ENCODE measurements around the gene GLIPR2. TPM values are rescaled to one million over a fixed set of nuclear protein-coding genes. Genes with fewer than 3 reads are reported as not detected.

Gene GLIPR2
- total RNA-seq, 2 donors from 2014 or later: 38.6 to 54.2 TPM

- Histone ChIP-seq H3K9ac (ENCODE audit: extremely low read depth, low read length, poor library complexity, severe bottlenecking) (no peak overlapping the region), H3K4me3 (ENCODE audit: low read length) (no peak overlapping the region), H3K9me3 (ENCODE audit: control insufficient read depth, low read length) (peaks cover 32% of the 10 kb centered on the region), H3K27ac (ENCODE audit: low read depth, low read length) (no peak overlapping the region), H3K27me3 (ENCODE audit: control insufficient read depth, insufficient read depth, low read length, poor library complexity, severe bottlenecking) (no peaks in the 10 kb centered on the region), H3K4me1 (ENCODE audit: control insufficient read depth, insufficient read depth, low read length) (no peaks in the 10 kb centered on the region), H3K36me3 (ENCODE audit: control insufficient read depth, insufficient read depth, low read length) (peaks cover 74% of the 10 kb centered on the region)
- Mint-ChIP-seq H3K36me3 (ENCODE audit: low read depth) (peaks cover 58% of the 10 kb centered on the region), H3K4me1 (no peaks in the 10 kb centered on the region), H3K4me3 (no peak overlapping the region), H3K9me3 (peaks cover 34% of the 10 kb centered on the region), H3K27me3 (ENCODE audit: insufficient read depth) (no peaks in the 10 kb centered on the region), H3K27ac (no peak overlapping the region)
- TF ChIP-seq CTCF (conservative IDR thresholded peaks at IDR 0.05): no peak
- DNase-seq: no peak
- 68 to 84% methylated on average over 5 to 7 of the region's 9 CpGs for WGBS, 2 experiments (ENCODE audit: insufficient coverage in 1 of 2, insufficient read length in 1 of 2)
Observed at GRCh38 chr9:36153746-36154145, 17.2 kb downstream of the GLIPR2 start.

GRCh38 chr9:36154331-36154952, 17.9 kb downstream of the GLIPR2 start:
- Histone ChIP-seq H3K36me3 (ENCODE audit: control insufficient read depth, insufficient read depth, low read length) (peaks cover 73% of the 10 kb centered on the region), H3K4me1 (ENCODE audit: control insufficient read depth, insufficient read depth, low read length) (no peaks in the 10 kb centered on the region), H3K27ac (ENCODE audit: low read depth, low read length) (peak overlapping the region; percentile 52), H3K9me3 (ENCODE audit: control insufficient read depth, low read length) (peaks cover 36% of the 10 kb centered on the region), H3K27me3 (ENCODE audit: control insufficient read depth, insufficient read depth, low read length, poor library complexity, severe bottlenecking) (no peaks in the 10 kb centered on the region), H3K9ac (ENCODE audit: extremely low read depth, low read length, poor library complexity, severe bottlenecking) (no peak overlapping the region), H3K4me3 (ENCODE audit: low read length) (no peak overlapping the region)
- Mint-ChIP-seq H3K4me1 (no peaks in the 10 kb centered on the region), H3K27me3 (ENCODE audit: insufficient read depth) (no peaks in the 10 kb centered on the region), H3K9me3 (peaks cover 34% of the 10 kb centered on the region), H3K36me3 (ENCODE audit: low read depth) (peaks cover 65% of the 10 kb centered on the region), H3K4me3 (no peak overlapping the region), H3K27ac (peak overlapping the region; percentile 16)
- peak; percentile 46 for DNase-seq
- TF ChIP-seq CTCF (conservative IDR thresholded peaks at IDR 0.05): no peak
- 83 to 84% methylated on average over 7 to 11 of the region's 11 CpGs for WGBS, 2 experiments (ENCODE audit: insufficient coverage in 1 of 2, insufficient read length in 1 of 2)

GRCh38 chr9:36156116-36156515, 19.6 kb downstream of the GLIPR2 start:
- H3K4me3 ChIP-seq (ENCODE audit: low read length): peak overlapping the region; percentile 45
- H3K9ac ChIP-seq (ENCODE audit: extremely low read depth, low read length, poor library complexity, severe bottlenecking): no peak overlapping the region
- TF ChIP-seq CTCF (conservative IDR thresholded peaks at IDR 0.05): no peak
- peaks cover 34% of the 10 kb centered on the region for H3K9me3 Mint-ChIP-seq
- H3K4me3 Mint-ChIP-seq: no peak overlapping the region
- H3K36me3 ChIP-seq (ENCODE audit: control insufficient read depth, insufficient read depth, low read length): peaks cover 66% of the 10 kb centered on the region
- no peaks in the 10 kb centered on the region for H3K4me1 Mint-ChIP-seq
- H3K9me3 ChIP-seq (ENCODE audit: control insufficient read depth, low read length): peaks cover 36% of the 10 kb centered on the region
- no peaks in the 10 kb centered on the region for H3K4me1 ChIP-seq (ENCODE audit: control insufficient read depth, insufficient read depth, low read length)
- 95 to 96% methylated on average over 5 to 6 of the region's 6 CpGs for WGBS, 2 experiments (ENCODE audit: insufficient coverage in 1 of 2, insufficient read length in 1 of 2)
- H3K27ac ChIP-seq (ENCODE audit: low read depth, low read length): no peak overlapping the region
- H3K36me3 Mint-ChIP-seq (ENCODE audit: low read depth): peaks cover 66% of the 10 kb centered on the region
- H3K27me3 ChIP-seq (ENCODE audit: control insufficient read depth, insufficient read depth, low read length, poor library complexity, severe bottlenecking): no peaks in the 10 kb centered on the region
- DNase-seq: no peak
- H3K27me3 Mint-ChIP-seq (ENCODE audit: insufficient read depth): no peaks in the 10 kb centered on the region
- H3K27ac Mint-ChIP-seq: no peak overlapping the region
